ENCODE measurements around the gene LPAR2.

The LPAR2 gene

GRCh38 chr19:19657397-19657783 is 29.4 kb upstream of the LPAR2 start:
- Mint-ChIP-seq H3K4me1 (ENCODE audit: low read depth) (peaks cover 17% of the 10 kb centered on the region), H3K36me3 (ENCODE audit: low read depth) (peaks cover 47% of the 10 kb centered on the region), H3K9me3 (no peaks in the 10 kb centered on the region), H3K27ac (peak overlapping the region; percentile 49), H3K4me3 (no peak overlapping the region), H3K27me3 (ENCODE audit: low read depth) (no peaks in the 10 kb centered on the region)

DNA sequence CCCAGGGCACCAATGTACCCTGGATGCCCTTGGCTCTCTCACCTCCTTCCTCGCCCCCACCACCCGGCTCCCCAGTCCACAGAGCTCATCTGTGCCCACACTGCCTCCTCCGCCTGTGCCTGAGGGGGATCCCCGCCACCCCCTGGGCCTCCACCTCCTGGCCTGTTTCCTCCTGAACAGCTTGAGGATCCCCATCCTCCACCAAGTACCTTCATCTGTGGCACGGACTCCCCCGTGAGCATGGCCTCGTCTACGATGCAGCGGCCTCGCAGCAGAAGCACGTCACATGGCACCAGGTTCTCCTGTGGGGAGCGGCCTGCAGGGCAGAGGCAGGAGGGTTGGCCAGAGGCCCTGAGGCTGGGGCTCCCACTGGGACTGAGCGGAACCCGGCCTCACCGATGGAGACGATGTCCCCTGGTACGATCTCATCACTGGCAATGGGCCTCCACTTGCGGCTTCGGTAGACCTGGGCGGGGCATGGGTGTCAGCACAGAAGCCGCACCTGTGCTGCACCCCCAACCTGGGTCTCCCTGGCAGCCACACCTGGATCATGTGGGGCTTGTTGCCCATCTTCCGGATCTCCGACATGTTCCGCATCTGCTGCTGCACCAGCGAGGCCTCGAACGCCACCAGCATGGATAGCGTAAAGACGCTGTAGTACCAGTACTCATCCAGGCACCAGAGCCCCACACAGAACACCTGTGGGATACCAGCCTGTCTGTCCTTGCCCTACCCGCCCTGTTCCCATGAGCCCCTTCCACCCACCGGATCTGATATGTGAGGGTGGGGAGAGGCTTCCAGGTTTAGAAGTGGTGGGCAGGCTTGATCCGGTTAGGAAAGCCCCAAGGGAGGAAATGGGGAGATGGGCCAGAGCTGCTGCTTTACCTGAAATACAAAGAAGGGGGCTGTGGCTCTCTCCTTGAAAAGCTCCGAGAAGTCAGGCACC is 28.7 kb upstream of the LPAR2 start:
- H3K36me3 Mint-ChIP-seq (ENCODE audit: low read depth): peaks cover 43% of the 10 kb centered on the region
- H3K27ac Mint-ChIP-seq: no peak overlapping the region
- no peaks in the 10 kb centered on the region for H3K9me3 Mint-ChIP-seq
- no peaks in the 10 kb centered on the region for H3K27me3 Mint-ChIP-seq (ENCODE audit: low read depth)
- peaks cover 10% of the 10 kb centered on the region for H3K4me1 Mint-ChIP-seq (ENCODE audit: low read depth)
- H3K4me3 Mint-ChIP-seq: no peak overlapping the region

DNA sequence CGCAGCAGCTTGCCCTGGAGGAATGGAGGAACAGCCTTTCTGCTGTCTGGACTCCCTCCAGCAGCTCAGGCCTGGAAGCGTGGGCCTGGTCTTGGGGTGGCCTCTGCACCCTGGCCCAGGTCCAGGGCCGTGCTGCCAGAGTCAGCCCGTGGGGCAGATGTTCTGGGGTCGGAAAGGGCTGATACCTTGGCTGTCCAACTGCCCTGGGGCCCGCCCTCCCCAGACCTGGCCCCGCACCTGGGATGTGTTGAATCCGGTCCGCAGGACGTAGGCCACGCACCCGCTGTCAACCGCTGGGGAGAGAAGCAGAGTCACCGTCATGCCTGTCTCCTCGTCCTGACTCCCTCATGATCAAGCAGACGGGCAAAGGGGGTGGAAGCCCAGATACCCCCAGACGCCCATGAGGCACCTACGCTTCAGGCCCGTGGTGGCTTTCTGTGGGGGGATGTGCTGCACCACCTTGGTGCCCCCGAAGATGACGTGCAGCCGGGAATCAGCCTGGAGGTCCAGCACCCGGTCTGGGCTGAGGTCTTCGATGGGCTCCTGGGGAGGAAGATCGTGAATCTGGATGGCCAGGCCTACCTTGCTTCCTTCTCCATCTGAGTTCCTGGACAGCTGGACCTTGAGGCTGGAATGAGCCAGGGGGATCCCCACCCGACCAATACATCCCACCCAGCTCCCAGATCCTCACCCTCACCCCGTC is 27.8 kb upstream of the LPAR2 start:
- Mint-ChIP-seq H3K4me3 (no peak overlapping the region), H3K4me1 (ENCODE audit: low read depth) (peaks cover 4% of the 10 kb centered on the region), H3K27me3 (ENCODE audit: low read depth) (no peaks in the 10 kb centered on the region), H3K27ac (no peak overlapping the region), H3K9me3 (no peaks in the 10 kb centered on the region), H3K36me3 (ENCODE audit: low read depth) (peaks cover 37% of the 10 kb centered on the region)

DNA sequence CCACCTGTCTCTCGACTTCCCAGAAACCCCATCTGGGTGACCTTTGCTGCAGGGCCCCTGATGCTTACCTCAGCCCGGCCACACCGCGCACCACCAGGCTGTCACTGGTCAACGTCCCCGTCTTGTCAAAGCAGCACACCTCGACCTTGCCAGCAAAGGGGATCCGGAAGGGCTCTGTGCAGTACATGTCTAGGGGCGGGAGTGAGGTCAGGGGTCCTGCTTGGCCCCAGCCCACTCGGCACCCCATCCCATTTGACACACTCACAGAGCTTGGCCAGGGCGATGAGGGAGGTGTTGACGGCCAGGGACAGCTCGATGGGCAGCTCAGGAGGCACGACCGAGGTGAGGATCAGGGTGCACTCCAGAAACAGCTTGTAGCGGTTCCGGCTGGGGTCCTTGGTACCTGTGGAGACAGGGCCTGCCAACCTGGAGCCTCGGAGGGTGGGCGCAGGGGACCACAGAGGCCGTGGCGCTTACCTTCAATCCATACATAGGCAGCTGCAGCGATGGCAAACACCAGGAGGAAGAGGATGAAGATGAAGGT is 27.1 kb upstream of the LPAR2 start:
- Mint-ChIP-seq H3K9me3 (no peaks in the 10 kb centered on the region), H3K27ac (no peak overlapping the region), H3K4me3 (no peak overlapping the region), H3K36me3 (ENCODE audit: low read depth) (peaks cover 44% of the 10 kb centered on the region), H3K27me3 (ENCODE audit: low read depth) (no peaks in the 10 kb centered on the region), H3K4me1 (ENCODE audit: low read depth) (peaks cover 4% of the 10 kb centered on the region)

DNA sequence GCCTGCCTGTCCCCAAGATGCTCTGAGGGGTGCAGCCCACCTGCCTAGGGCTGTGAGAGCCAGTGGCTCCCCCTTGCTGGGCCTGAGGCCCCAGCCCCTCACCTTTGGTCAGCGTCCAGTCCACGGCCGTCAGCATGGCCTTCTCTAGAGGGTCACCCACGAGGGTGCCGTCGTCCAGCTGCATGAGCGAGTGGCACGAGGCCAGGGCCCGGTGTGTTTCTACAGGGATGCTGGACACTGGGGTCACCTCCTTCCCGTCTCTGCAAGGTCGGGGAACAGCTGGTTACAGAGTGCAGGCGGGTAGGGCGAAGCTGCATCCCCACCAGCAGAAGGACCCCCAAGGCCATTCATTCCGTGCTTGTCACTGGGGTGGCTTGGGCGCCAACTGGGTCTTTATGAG is 26.4 kb upstream of the LPAR2 start:
- Mint-ChIP-seq H3K9me3 (no peaks in the 10 kb centered on the region), H3K27ac (no peak overlapping the region), H3K27me3 (ENCODE audit: low read depth) (no peaks in the 10 kb centered on the region), H3K4me1 (ENCODE audit: low read depth) (peaks cover 4% of the 10 kb centered on the region), H3K4me3 (no peak overlapping the region), H3K36me3 (ENCODE audit: low read depth) (peaks cover 42% of the 10 kb centered on the region)

DNA sequence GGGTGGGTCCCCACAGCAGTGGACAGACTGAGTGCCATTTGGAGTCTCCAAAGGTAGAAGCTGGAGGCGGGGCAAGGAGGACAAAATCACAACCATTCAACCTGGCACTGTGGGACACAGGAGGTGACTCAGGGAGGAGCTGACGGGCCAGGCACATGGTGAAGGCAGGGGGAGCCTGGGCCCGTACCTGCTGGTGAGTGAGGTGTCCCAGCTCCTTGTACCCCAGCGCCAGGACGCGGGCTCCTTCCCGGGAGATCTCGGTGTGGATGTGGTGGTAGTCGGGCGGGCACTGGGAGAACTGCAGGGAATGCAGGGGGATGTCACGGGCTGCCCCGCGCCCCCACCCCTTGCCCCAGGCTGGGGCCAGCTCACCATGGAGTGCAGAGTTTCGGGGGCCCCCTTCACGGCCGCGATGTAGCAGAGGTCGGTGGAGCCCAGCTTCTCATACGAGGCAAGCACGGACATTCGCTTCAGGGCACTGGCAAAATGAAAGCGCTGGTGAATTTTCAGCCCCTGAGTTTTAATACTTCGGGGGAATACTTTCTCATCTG is 25.7 kb upstream of the LPAR2 start:
- Mint-ChIP-seq H3K4me1 (ENCODE audit: low read depth) (peaks cover 4% of the 10 kb centered on the region), H3K27ac (no peak overlapping the region), H3K4me3 (no peak overlapping the region), H3K36me3 (ENCODE audit: low read depth) (peaks cover 45% of the 10 kb centered on the region), H3K9me3 (no peaks in the 10 kb centered on the region), H3K27me3 (ENCODE audit: low read depth) (no peaks in the 10 kb centered on the region)

DNA sequence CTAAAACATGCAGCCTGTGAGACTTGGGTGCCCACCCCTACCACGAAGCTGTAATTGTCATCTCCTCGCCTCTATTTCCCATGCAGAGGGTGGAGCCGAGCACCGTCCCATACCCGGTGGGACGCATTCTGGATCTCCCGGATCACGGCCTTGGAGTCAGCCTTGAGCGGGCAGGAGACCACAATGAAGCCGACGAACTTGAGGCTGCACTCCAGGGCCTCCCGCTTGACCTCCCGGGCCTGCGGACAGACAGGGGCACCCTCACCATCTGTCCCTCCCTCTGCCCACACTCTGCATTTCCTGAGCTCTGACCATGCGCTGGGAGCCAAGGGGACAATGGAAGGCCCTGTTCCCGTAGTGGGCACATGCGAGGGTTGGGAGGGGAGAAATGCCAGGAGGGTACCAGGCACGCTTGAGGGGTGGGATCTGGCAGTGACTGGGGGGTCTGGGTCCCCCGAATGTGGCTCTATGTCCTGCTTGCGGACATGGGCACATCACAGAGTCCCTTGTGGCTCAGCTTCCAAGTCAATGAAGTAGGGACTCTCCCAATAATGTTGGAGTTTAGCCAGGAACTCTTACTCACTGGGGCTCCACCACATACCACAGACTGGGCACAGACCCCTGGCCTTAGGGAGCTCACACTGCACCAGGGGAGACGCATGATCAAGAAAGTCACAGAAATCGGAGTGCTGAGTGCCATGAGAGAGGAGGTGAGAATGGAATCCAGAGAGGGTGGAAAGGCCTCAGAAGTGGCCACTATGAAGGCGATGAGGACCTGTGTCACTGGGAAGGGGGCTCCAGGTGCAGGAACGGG is 24.7 kb upstream of the LPAR2 start:
- Mint-ChIP-seq H3K4me1 (ENCODE audit: low read depth) (peaks cover 4% of the 10 kb centered on the region), H3K27me3 (ENCODE audit: low read depth) (no peaks in the 10 kb centered on the region), H3K4me3 (no peak overlapping the region), H3K9me3 (no peaks in the 10 kb centered on the region), H3K36me3 (ENCODE audit: low read depth) (peaks cover 40% of the 10 kb centered on the region), H3K27ac (no peak overlapping the region)

- Mint-ChIP-seq H3K27me3 (ENCODE audit: low read depth) (no peaks in the 10 kb centered on the region), H3K9me3 (no peaks in the 10 kb centered on the region), H3K27ac (no peak overlapping the region), H3K4me1 (ENCODE audit: low read depth) (peaks cover 4% of the 10 kb centered on the region), H3K4me3 (no peak overlapping the region), H3K36me3 (ENCODE audit: low read depth) (peaks cover 34% of the 10 kb centered on the region)
These were observed 23.1 kb upstream of the LPAR2 start for GRCh38 chr19:19651076-19651475.

DNA sequence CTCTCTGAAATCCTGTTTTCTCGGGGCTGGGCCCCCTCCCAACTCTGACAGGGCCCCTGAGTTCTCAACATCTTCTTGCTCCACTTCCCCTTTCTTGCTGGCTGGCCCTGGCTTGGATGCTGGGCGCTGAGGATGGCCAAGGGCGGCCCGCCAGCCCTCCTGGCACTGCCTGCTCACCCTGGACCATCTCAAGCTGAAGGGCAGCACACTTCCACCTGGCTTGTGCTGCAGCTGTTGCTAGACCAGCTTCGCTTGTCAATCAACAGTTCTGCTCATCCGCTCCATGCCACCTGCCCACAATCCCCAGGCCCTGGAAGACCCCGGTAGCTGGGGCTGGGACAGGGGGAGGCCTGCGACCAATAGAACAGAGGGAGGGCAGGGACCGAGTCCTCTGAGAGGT is 22.3 kb upstream of the LPAR2 start:
- Mint-ChIP-seq H3K36me3 (ENCODE audit: low read depth) (peaks cover 38% of the 10 kb centered on the region), H3K27me3 (ENCODE audit: low read depth) (no peaks in the 10 kb centered on the region), H3K4me3 (no peak overlapping the region), H3K4me1 (ENCODE audit: low read depth) (peaks cover 4% of the 10 kb centered on the region), H3K27ac (no peak overlapping the region), H3K9me3 (no peaks in the 10 kb centered on the region)

- Mint-ChIP-seq H3K27ac (no peak overlapping the region), H3K27me3 (ENCODE audit: low read depth) (no peaks in the 10 kb centered on the region), H3K4me3 (no peak overlapping the region), H3K36me3 (ENCODE audit: low read depth) (peaks cover 36% of the 10 kb centered on the region), H3K4me1 (ENCODE audit: low read depth) (peaks cover 4% of the 10 kb centered on the region), H3K9me3 (no peaks in the 10 kb centered on the region)
These were observed 21.6 kb upstream of the LPAR2 start for GRCh38 chr19:19649580-19649995.

GRCh38 chr19:19649155-19649554 is 21.1 kb upstream of the LPAR2 start:
- Mint-ChIP-seq H3K4me3 (no peak overlapping the region), H3K9me3 (no peaks in the 10 kb centered on the region), H3K27ac (no peak overlapping the region), H3K27me3 (ENCODE audit: low read depth) (no peaks in the 10 kb centered on the region), H3K4me1 (ENCODE audit: low read depth) (peaks cover 4% of the 10 kb centered on the region), H3K36me3 (ENCODE audit: low read depth) (peaks cover 37% of the 10 kb centered on the region)

DNA sequence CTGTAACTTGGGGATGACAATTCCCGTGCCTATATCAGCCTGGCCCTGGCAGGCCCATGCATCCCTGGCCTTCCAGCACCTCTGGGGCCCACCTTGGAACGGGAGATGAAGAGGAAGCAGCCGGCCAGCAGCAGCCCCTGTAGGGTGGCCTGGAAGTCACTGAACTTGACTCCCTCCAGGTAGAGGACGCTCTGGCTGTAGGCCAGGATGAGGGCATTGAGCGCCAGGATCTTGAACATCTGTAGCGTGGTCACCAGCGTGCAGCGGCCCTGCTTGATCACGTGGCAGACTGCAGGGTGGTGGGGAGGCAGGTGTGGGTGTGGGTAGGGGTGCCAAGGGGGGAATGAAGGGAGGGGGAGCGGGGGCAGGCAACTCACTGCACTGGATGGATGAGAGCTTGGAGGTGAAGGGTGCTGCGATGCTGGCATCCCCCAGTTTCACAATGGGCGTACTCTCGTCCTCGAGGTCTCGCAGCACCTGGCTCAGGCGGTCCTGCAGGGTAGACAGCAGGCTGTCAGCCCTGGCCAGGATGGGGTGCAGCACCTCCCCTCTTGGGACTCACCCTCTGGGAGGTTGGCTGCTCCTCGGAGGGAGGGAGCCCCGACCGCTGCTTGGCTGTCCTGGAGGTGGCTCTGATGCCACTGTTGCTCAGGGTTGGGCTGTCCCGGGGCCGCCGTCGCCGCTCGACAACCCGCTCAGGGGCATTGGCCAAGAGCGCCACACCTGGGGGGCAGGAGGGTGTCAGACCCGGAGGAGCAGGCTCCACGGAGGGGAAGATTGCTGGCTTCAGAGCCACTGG is 19.2 kb upstream of the LPAR2 start:
- no peaks in the 10 kb centered on the region for H3K27me3 Mint-ChIP-seq (ENCODE audit: low read depth)
- H3K27ac Mint-ChIP-seq: no peak overlapping the region
- H3K36me3 Mint-ChIP-seq (ENCODE audit: low read depth): peaks cover 32% of the 10 kb centered on the region
- peaks cover 6% of the 10 kb centered on the region for H3K4me1 Mint-ChIP-seq (ENCODE audit: low read depth)
- H3K4me3 Mint-ChIP-seq: no peak overlapping the region
- no peaks in the 10 kb centered on the region for H3K9me3 Mint-ChIP-seq

DNA sequence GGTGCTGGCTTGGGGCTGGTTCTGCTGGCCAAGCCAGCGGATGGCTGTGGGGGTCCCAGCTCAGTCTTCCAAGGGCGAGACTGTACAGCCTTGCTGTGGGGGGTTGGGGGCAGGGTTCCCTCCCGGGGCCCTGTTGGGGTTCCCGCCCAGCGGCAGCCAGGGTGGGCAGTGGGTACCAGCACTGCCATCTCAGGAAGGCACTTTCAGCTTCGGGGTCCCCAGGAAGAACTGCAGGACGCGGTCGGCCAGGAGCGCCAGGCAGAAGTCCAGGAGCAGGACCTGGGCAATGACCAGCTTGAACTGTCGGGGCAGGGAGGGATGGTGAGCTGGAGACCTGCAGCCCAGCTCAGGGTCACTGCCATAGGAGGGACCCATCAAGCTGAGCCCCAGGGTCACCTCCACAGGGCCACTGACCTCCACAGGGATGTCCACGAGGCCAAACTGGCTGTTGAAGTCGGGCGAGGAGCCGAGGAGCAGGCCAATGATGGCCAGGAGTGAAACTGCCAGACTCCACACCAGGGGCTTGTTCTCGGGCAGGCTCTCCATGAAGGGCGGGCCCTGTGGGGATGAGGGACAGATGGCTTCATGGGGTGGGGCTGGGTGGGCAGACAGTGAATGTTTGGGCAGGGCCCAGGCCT is 17.3 kb upstream of the LPAR2 start:
- H3K36me3 Mint-ChIP-seq (ENCODE audit: low read depth): peaks cover 30% of the 10 kb centered on the region
- H3K27ac Mint-ChIP-seq: no peak overlapping the region
- H3K9me3 Mint-ChIP-seq: no peaks in the 10 kb centered on the region
- no peaks in the 10 kb centered on the region for H3K27me3 Mint-ChIP-seq (ENCODE audit: low read depth)
- no peak overlapping the region for H3K4me3 Mint-ChIP-seq
- peaks cover 13% of the 10 kb centered on the region for H3K4me1 Mint-ChIP-seq (ENCODE audit: low read depth)

Data from T-helper 1 cell treated with Interleukin-12 subunit alpha and Interleukin-12 subunit beta and Interleukin-4 antibody, amounts not matched to agents 30 μg/mL and 1 μg/mL, for 36 hours (primary cell).